Measurements from ENCODE around the gene STBD1.

Gene STBD1

DNA sequence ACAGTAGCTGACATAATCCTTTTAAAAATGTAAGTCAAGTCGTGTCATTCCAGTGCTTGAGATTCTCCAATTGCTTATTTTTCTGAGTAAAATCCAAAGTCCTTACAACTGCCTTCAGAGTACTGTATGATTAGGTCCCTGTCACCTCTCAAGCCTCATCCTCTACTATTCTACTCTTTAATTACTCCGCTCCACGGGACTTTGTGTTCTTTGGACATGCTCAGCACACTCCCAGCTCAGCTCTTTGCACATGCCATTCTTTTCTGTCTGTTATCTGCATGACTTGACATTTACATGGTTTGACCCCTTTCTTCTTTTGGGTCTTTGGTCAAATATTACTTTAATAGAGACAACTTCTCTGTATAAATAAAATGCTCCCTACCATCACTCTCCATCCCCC is 39.9 kb upstream of the STBD1 start:
- H3K4me3 ChIP-seq (ENCODE audit: low read depth, low read length), result no peak overlapping the region
- H3K4me1 ChIP-seq, result no peaks in the 10 kb centered on the region
- H3K9me3 ChIP-seq, result no peaks in the 10 kb centered on the region
- no peak for DNase-seq
- TF ChIP-seq, protein P1, sequence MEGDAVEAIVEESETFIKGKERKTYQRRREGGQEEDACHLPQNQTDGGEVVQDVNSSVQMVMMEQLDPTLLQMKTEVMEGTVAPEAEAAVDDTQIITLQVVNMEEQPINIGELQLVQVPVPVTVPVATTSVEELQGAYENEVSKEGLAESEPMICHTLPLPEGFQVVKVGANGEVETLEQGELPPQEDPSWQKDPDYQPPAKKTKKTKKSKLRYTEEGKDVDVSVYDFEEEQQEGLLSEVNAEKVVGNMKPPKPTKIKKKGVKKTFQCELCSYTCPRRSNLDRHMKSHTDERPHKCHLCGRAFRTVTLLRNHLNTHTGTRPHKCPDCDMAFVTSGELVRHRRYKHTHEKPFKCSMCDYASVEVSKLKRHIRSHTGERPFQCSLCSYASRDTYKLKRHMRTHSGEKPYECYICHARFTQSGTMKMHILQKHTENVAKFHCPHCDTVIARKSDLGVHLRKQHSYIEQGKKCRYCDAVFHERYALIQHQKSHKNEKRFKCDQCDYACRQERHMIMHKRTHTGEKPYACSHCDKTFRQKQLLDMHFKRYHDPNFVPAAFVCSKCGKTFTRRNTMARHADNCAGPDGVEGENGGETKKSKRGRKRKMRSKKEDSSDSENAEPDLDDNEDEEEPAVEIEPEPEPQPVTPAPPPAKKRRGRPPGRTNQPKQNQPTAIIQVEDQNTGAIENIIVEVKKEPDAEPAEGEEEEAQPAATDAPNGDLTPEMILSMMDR (IDR thresholded peaks at IDR 0.05; ENCODE audit: low read depth, low read length), result no peak
- no peaks in the 10 kb centered on the region for H3K36me3 ChIP-seq
- peaks cover 8% of the 10 kb centered on the region for H3K27me3 ChIP-seq

DNA sequence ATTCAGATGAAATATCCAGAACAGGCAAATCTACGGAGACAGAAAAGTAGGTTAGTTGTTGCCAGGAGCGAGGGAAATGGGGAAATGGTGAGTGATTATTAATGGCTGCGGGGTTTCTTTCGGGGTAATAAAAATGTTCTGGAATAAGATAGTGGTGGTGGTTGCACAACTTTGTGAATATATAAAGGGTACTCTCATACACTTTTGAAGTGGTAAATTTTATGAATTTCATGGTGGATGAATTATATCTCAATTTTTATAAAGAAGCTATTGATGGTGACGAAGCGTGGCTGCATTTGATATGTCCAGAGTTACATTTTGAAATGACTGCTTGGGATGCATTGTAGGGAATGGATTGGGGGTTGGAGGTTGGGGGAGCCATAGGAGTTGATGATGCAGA is 38.7 kb upstream of the STBD1 start:
- DNase-seq, result no peak
- Histone ChIP-seq H3K4me3 (ENCODE audit: low read depth, low read length) (no peak overlapping the region), H3K27me3 (peaks cover 11% of the 10 kb centered on the region), H3K36me3 (no peaks in the 10 kb centered on the region), H3K9me3 (no peaks in the 10 kb centered on the region), H3K4me1 (no peaks in the 10 kb centered on the region)
- TF ChIP-seq, protein P1 (IDR thresholded peaks at IDR 0.05; ENCODE audit: low read depth, low read length), result no peak

DNA sequence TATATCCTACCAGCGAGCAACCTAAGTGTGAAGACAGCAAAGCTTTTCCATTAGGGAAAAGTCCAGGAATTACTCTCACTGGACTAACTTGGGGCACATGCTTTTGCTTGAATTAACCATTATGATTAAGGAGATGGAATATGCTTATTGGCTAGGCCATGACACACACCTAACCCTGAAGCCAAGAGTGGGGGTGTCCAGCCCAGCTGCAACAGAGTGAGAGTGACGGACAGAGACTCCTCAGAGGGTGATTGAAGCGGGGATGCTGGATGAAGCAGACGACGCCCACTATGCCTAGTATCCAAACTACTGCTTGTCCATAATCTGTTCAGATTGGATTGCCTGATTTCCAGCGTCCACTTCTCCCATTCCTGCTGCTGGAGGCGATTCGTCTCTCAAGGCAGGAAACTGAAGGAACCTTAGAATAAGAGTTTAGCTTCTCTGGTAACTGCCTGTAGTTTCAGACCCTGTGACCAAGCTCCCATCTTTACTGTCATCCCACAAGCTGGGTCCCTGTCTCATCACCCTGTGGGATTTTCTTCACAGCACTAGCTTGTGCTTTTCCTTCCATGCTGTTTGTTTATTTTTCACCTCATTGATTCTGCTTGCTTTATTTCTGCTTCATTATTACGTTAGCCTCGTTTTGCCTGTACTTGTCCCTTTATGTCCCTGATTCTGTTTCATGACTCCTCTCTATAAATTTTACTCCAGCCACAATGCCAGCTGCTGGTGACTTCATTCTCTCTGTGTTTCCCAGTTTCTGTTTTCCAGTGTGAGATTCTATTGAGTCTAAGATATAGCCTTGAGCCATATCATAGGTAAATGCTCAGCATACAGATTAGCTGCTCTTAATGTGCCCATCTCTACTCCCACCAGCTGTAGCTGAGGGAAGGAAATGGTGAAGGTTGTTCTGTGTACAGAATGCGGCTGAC is 36.0 kb upstream of the STBD1 start:
- TF ChIP-seq, protein P1 (IDR thresholded peaks at IDR 0.05; ENCODE audit: low read depth, low read length), result no peak
- peaks cover 9% of the 10 kb centered on the region for H3K27me3 ChIP-seq
- no peaks in the 10 kb centered on the region for H3K4me1 ChIP-seq
- H3K4me3 ChIP-seq (ENCODE audit: low read depth, low read length), result no peak overlapping the region
- no peak for DNase-seq
- no peaks in the 10 kb centered on the region for H3K36me3 ChIP-seq
- no peaks in the 10 kb centered on the region for H3K9me3 ChIP-seq

DNA sequence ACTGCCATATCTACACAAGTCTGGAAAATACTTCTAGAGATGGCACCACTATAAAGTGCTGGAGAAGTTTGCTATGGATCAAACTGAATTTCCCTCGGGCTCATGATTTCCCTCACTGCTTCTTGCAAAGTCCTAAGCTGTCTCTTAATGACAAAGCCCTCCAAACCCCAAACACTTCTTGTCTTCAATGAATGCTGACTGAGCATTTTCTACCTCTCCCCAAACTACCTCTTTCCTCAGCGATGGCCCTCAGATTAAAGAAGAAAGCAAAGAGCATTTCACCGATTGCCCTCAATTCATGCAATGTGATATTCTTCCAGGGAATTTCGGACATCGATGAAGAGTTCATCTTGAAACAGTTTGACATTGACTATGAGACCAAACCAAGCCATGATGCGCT is 35.3 kb upstream of the STBD1 start:
- Histone ChIP-seq H3K27me3 (peaks cover 14% of the 10 kb centered on the region), H3K4me3 (ENCODE audit: low read depth, low read length) (no peak overlapping the region), H3K36me3 (no peaks in the 10 kb centered on the region), H3K4me1 (no peaks in the 10 kb centered on the region), H3K9me3 (no peaks in the 10 kb centered on the region)
- DNase-seq, result no peak
- TF ChIP-seq, protein P1 (IDR thresholded peaks at IDR 0.05; ENCODE audit: low read depth, low read length), result no peak

DNA sequence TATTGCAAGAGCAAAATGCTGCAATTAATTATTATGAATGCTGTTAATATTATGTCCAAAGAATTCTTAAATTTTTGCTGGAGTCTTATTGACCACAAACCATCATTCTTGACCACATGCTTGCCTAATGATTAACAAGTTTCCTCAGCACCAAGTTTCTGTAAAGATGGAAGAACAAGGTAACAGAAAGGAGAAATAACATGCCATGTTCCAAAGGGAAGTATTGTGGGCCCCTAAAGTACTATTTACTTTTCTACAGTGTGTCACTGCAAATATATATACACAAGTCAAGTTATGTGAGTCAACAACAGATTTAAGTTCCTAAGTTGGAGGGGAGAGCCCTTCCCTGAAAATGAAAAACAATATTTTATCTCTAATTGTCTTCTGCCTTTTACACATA is 34.5 kb upstream of the STBD1 start:
- Histone ChIP-seq H3K9me3 (no peaks in the 10 kb centered on the region), H3K4me3 (ENCODE audit: low read depth, low read length) (no peak overlapping the region), H3K4me1 (no peaks in the 10 kb centered on the region), H3K27me3 (peaks cover 14% of the 10 kb centered on the region), H3K36me3 (no peaks in the 10 kb centered on the region)
- no peak for DNase-seq
- TF ChIP-seq, protein P1 (IDR thresholded peaks at IDR 0.05; ENCODE audit: low read depth, low read length), result no peak

DNA sequence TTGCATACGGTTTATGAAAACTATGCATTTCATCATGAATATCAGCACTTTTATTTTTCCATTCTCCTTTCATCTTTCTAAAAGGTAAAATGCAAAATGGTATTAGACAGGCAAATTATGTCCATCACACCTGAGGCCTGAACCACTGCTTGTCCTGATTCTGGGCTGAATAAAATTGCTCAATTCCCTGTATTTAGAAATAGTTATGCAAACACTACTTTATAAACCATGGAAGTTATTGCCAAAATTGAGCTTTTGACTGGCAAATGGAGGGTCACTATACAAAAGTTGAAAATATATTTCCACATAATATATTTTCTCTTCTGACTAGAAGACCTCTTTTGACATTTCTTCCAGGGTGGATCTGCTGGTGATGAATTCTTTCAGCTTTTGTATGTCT is 34.0 kb upstream of the STBD1 start:
- DNase-seq, result no peak
- Histone ChIP-seq H3K9me3 (no peaks in the 10 kb centered on the region), H3K27me3 (peaks cover 14% of the 10 kb centered on the region), H3K4me3 (ENCODE audit: low read depth, low read length) (no peak overlapping the region), H3K36me3 (no peaks in the 10 kb centered on the region), H3K4me1 (no peaks in the 10 kb centered on the region)
- TF ChIP-seq, protein P1 (IDR thresholded peaks at IDR 0.05; ENCODE audit: low read depth, low read length), result no peak

All from BE2C (cell line).